Body of pancreas (tissue), 4 donors: ENCODE results near the gene CKAP2L. TPM values are rescaled to one million over a fixed set of nuclear protein-coding genes. Genes with fewer than 3 reads are reported as not detected.

Experiments used
- ATAC-seq: fragments of 150-250 bp; one replicate; pipeline ENCODE4 v1.9.1; 2016
- DNase-seq, 4 donors: peaks; one replicate each; pipeline ENCODE4 v3.0.0-alpha.2; 2019
- H3K27ac ChIP-seq, 4 donors: fragments of 200-600 bp; sonication (generic); 1 replicate in 3 of 4; 2 replicates in 1 of 4; pipeline versions ENCODE4 v1.5.1 to v1.6.1; 2016 to 2019; ENCODE audit warnings: mild to moderate bottlenecking in 1 of 4, mixed read lengths in 1 of 4, moderate library complexity in 1 of 4
- H3K27me3 ChIP-seq, 2 donors: fragments of 200-600 bp; sonication (generic); one replicate each; pipeline ENCODE4 v1.6.0; 2016; ENCODE audit warnings: mild to moderate bottlenecking in 1 of 2
- H3K36me3 ChIP-seq, 2 donors: fragments of 200-600 bp; sonication (generic); replicated peaks in 1 of 2; 2 replicates each; pipeline ENCODE4 v1.5.1; 2016; ENCODE audit warnings: low read depth in 2 of 2; ENCODE audit not compliant: insufficient read depth in 1 of 2
- H3K4me1 ChIP-seq: fragments of 200-600 bp; sonication (generic); one replicate; pipeline ENCODE4 v1.6.0; 2016
- H3K4me3 ChIP-seq, 2 donors: fragments of 200-600 bp; sonication (generic); 1 replicate in 1 of 2; 2 replicates in 1 of 2; pipeline ENCODE4 v1.5.1; 2016 to 2019
- H3K9me3 ChIP-seq, 3 donors: fragments of 200-600 bp; sonication (generic); 1 replicate in 2 of 3; 2 replicates in 1 of 3; pipeline ENCODE4 v1.5.1; 2016
- CTCF ChIP-seq, 7 experiments: fragments of 450-650 bp in 4 of 7; fragments of 200-600 bp in 3 of 7; sonication (generic) in 3 of 7; IDR thresholded peaks; one replicate each; pipeline ENCODE4 v1.5.1; 2016 to 2019; ENCODE audit warnings: antibody characterized with exemption in 7 of 7
- POLR2A ChIP-seq, 3 donors: fragments of 450-650 bp; IDR thresholded peaks; one replicate each; pipeline ENCODE4 v1.6.1; 2016; ENCODE audit warnings: antibody characterized with exemption in 3 of 3, mild to moderate bottlenecking in 2 of 3
- WGBS, 2 donors: methylation state at CpG; one replicate each; pipeline ENCODE4 v1.1.5; 2017; 5-methylcytosine and 5-hydroxymethylcytosine counted together
- intact Hi-C: fragments of 100-400 bp; cut with DNase I; formaldehyde crosslinking; loops from one replicate; pipeline ENCODE4 v1.15.1; 2023
- total RNA-seq, 2 donors: library from RNA; depleted of rRNA; stranded (reverse); fragments of >200 nt; gene quantifications; one replicate each; pipeline ENCODE4 v1.1.0, GENCODE V29; 2016

Gene CKAP2L
- total RNA-seq, 2 donors from 2014 or later, result under 0.01 TPM; not detected in 1

GRCh38 chr2:112688086-112688880 lies 76.1 kb downstream of the CKAP2L start:
- ATAC-seq, result no peak
- H3K36me3 ChIP-seq, result no peaks in the 10 kb centered on the region
- H3K4me1 ChIP-seq, result peaks cover 7% of the 10 kb centered on the region
- TF ChIP-seq POLR2A (IDR thresholded peaks at IDR 0.05), result no peak
- no peak for TF ChIP-seq CTCF (IDR thresholded peaks at IDR 0.05)
- no peaks in the 10 kb centered on the region for H3K9me3 ChIP-seq
- no peaks in the 10 kb centered on the region for H3K27me3 ChIP-seq
- H3K27ac ChIP-seq, result no peak overlapping the region
- WGBS, 2 donors, result 78 to 82% methylated on average over 14 of the region's 14 CpGs
- H3K4me3 ChIP-seq, result no peak overlapping the region
- intact Hi-C loops, result loop anchor here (10.0 kb wide), 1 partner anchor 53 kb away; no protein-coding TSS in a partner anchor
- no peak for DNase-seq

- 78 to 81% methylated on average over 6 of the region's 6 CpGs for WGBS, 2 donors
Measured at GRCh38 chr2:112687522-112687921, 76.9 kb downstream of the CKAP2L start.

More at GRCh38 chr2:112687522-112687921, 76.9 kb downstream of the CKAP2L start:
- Histone ChIP-seq H3K36me3 (no peaks in the 10 kb centered on the region), H3K4me3 (no peak overlapping the region), H3K9me3 (no peaks in the 10 kb centered on the region), H3K27me3 (no peaks in the 10 kb centered on the region), H3K27ac (no peak overlapping the region), H3K4me1 (peaks cover 7% of the 10 kb centered on the region)
- intact Hi-C loops, result loop anchor here (10.0 kb wide), 1 partner anchor 53 kb away; no protein-coding TSS in a partner anchor
- ATAC-seq (no peak), DNase-seq (no peak)
- TF ChIP-seq CTCF (IDR thresholded peaks at IDR 0.05) (no peak), POLR2A (IDR thresholded peaks at IDR 0.05) (no peak)

Other genes starting within 250 kb of the CKAP2L start
- gene POLR1B, start 222.1 kb downstream of the CKAP2L start, total RNA-seq, result 10 to 100 TPM; 10.6 to 31.6 TPM
- 10 to 100 TPM; 16.8 to 23.6 TPM for gene CHCHD5, start 180.0 kb downstream of the CKAP2L start, total RNA-seq
- 10 to 100 TPM; 20.5 to 50.1 TPM for gene SLC20A1, start 118.7 kb downstream of the CKAP2L start, total RNA-seq
- not detected for gene NT5DC4, start 43.6 kb downstream of the CKAP2L start, total RNA-seq
- not detected for gene IL1A, start 19.9 kb upstream of the CKAP2L start, total RNA-seq
- 1 to 10 TPM; 1.3 to 2.6 TPM for gene IL1B, start 72.2 kb upstream of the CKAP2L start, total RNA-seq
- not detected for gene IL37, start 146.6 kb upstream of the CKAP2L start, total RNA-seq
- not detected for gene IL36G, start 213.4 kb upstream of the CKAP2L start, total RNA-seq
- gene IL36A, start 240.8 kb upstream of the CKAP2L start, total RNA-seq, result not detected